GM21360 (cell line): Measurements from ENCODE around the gene HPN.

Experiments used
- ATAC-seq: cut with Tn5 transposase; IDR thresholded peaks from one replicate; pipeline ENCODE4 v1.9.1; 2021; ENCODE audit warnings: mild to moderate bottlenecking, moderate library complexity; ENCODE audit not compliant: unreplicated experiment

The HPN gene

GRCh38 chr19:35080613-35081170, 39.2 kb downstream of the HPN start:
- no peak for ATAC-seq

GRCh38 chr19:35081201-35081600, 39.7 kb downstream of the HPN start:
- ATAC-seq = no peak

DNA sequence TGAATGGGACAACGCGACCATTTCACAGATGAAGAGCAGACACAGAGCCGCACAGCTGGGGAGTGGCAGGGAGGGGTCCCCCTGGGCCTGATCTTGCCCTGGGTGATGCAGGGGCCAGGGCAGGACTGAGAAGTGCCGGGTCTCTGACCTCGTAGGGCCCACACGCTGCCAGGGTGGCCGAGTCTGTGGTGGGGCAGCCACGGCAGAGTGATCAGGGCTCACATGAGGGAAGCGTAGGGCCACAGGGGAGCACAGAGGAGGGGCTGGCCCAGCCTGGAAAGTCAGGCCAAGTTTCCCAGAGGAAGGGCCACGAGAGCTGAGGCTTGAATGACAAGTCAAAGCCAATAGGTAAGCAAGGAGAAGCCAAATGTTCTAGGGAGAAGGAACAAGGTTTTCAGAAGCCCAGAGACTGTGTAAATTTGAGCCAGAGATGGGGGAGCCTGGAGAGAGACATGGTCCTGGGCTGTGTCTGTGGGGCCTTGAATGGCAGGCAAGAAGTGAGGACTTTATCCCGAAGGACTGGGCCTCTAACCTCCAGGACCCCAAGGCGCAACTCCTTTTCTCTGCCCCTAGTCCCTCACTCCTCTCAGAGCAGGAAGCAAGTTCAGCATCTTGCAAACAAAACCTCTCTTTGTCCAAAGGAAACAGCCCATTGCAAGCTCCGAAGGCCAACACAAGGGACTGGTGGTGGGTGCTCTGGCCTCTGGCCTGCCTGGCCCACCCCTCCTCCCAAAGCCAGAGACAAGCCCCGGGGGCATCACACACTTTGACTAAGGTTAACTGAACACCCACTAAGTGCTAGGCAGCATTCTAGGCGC, 42.4 kb downstream of the HPN start:
- ATAC-seq = no peak

DNA sequence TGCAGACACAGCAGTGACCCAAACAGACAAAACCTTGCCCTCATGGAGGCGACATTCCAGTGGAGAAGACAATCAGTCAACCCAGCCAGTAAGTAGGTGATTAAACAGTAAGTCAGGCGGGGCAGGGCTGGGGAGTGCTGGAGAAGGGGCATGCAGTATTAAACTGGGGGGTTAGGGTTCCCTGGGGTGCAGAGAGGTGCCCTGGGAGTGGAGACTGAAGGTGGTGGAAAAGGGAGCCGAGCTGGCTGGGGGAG, 42.9 kb downstream of the HPN start:
- ATAC-seq = no peak

DNA sequence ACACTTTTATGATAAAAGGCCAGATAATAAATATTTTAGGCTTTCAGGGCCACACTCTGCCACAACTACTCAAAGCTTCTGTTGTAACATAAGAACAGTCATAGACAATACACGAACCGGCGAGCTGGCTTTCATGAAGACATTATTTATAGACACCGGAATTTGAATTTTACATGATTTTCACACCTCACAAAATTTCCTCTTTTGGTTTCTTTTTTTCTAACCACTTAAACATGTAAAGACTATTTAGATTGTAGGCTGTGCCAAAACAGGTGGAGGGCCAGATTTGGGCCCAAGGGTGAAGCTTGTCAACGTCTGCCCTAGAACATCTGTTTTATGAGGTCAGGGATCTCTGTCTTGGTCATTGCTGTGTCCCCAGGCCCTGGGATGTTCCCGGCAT, 44.4 kb downstream of the HPN start:
- no peak for ATAC-seq

DNA sequence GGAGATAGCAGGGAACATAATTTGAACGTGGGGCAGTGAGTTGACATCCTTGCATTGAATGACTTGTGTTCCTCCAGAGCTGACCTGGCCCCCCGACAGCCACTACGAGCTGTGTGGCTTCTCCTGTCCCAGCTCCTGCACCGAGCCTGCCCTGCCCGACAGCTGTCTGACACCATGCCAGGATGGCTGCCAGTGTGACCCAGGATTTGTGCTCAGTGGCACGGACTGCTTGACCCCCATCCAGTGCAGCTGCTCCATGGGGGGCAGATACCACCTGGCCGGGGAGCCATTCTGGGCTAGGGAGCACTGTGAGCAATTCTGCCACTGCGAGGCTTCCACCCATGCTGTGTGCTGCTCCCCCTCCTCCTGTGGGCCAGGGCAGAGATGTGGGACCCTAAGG, 44.9 kb downstream of the HPN start:
- no peak for ATAC-seq

GRCh38 chr19:35087393-35087792, 45.9 kb downstream of the HPN start:
- ATAC-seq = no peak

GRCh38 chr19:35088131-35088913, 46.8 kb downstream of the HPN start:
- ATAC-seq = no peak

DNA sequence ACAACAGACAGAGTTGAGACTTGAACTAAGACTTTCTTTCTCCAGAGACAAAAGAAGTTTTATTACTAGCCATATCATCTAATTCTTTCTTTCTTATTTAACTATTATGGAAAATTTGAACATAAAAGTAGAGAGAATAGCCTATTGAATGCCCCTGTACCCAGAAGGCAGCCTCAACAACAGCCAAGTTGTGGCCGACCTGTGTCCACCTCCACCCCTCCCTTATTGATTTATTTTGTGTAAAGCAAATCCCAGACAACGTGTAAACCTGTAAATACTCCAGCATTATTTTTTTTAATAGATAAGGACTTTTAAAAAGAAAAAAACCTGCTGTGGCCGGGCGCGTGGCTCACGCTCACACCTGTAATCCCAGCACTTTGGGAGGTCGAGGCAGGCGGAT, 48.0 kb downstream of the HPN start:
- no peak for ATAC-seq

DNA sequence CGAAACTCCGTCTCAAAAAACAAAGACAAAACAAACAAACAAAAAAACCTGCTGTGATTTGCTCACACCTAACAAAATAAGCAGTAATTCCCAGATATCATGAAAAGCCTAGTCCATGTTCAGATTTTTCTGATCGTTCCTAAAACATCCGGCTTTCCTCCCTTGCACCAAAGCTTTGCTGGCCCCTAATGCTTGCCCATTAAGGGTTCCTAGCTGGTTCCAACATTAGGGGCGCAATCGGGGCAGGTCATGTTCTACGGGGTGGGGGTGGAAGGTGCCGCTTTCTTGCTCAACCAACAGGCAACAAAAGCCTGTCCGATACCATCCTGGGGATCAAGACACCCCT, 48.6 kb downstream of the HPN start:
- ATAC-seq = no peak

DNA sequence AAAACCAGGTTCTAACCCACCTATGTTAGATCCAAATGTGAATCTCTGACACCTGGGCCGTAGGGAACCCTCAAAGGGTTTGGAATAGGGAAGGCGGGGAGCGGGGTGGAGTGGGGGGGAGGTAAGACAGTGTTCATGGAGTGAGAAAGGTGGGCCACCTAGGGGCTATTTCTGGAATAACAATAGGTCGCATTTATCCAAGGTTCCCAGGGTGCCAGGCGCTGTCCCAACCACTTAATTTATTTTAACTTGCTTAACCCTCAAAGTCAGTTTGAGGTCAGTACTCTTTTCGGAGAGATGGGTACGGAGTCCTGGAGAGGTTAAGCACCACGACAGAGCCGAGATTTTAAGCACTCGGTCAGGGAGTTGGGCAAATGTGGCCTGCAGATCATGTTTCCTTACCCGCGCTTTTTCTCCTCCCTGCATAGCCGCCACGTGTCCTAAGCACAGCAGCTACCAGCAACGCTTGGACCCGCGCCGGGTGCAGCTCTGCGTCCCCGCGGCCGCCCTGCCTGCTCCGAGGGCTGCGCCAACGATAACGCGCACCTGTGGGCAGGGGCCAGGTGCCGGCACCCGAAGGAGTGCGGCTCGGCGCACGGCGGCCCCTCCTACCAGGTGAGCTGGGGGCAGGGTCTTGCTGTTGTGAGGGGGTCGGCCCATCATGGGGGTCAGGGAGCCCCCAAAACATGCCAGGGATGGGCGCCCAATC, 49.1 kb downstream of the HPN start:
- ATAC-seq = no peak

GRCh38 chr19:35093430-35093829, 51.9 kb downstream of the HPN start:
- ATAC-seq = no peak

GRCh38 chr19:35093941-35094647, 52.6 kb downstream of the HPN start:
- no peak for ATAC-seq

DNA sequence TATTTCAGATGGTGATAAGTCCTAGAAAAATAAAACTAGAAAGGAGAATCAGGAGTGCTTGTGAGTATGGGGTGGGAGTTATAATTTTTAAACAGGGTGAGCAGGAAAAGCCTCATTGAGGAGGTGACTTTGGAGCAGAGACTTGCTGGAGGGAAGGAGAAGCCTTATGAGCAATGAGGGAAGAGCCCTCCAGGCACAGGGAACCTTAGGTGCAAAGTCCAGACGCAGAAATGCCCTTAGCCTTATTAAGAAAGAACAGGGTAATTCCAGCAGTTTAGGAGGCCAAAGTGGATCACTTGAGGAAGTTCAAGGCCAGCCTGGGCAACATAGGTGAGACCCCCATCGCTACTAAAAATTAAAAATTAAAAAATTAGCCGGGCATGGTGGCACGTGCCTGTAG, 53.1 kb downstream of the HPN start:
- ATAC-seq = no peak

DNA sequence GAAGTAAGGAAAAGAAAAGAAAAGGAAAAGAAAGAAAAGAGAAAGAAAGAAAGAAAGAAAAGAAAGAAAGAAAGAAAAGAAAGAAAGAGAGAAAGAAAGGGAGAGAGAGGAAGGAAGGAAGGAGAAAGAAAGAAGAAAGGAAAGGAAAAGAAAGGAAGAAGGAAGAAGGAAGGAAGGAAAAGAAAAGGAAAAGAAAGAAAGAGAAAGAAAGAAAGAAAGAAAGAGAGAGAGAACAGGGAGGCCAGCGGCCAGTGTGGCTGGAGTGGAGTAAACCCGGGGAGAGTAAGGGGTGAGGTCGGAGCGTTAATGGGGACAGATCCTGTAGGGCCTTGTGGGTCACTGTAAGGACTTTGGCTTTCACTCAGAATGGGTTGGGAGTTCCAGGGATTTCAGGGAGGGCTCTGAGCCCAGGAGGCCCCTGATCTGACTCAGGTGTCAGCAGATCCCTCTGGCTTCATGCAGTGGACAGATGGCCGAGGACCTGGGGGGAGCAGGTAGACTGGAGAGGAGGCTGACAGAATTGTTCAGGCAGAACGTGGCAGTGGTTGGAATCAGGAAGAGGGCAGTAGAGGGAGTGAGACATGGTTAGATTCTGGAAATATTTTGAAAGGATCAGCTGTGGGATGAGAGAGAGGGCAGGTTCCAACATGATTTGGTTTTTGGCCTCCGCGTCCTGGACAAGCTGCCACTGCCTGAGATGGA, 54.3 kb downstream of the HPN start:
- ATAC-seq = no peak

GRCh38 chr19:35098413-35099049, 57.0 kb downstream of the HPN start:
- ATAC-seq = no peak

GRCh38 chr19:35099155-35099896, 57.8 kb downstream of the HPN start:
- ATAC-seq = no peak

DNA sequence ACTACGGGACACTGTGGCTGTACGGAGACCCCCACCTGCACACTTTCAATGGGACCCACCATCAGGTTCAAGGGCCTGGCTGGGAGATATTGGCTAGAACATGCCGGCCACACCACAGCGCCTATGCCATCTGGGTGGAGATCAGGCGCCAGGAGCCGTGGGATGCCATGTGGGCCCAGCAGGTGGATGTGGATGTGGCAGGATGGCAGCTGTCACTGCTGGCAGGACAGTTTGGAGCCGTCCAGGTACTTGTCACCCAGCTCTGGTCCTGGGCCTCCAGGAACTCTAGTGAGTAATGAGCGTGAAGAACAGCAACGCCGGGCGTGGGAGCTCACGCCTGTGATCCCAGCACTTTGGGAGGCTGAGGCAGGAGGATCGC, 58.4 kb downstream of the HPN start:
- ATAC-seq = no peak
